GM03348 (cell line): Measurements from ENCODE around the gene UNC45A.
"Not testable (repeated sequence)": the region's sequence is repeated elsewhere in the genome, so short reads cannot be mapped to it uniquely, and the experiment has no call there.

Source experiments
- DNase-seq: peaks from one replicate; pipeline ENCODE4 v3.0.0; 2012; ENCODE audit warnings: low spot score

The UNC45A gene

DNA sequence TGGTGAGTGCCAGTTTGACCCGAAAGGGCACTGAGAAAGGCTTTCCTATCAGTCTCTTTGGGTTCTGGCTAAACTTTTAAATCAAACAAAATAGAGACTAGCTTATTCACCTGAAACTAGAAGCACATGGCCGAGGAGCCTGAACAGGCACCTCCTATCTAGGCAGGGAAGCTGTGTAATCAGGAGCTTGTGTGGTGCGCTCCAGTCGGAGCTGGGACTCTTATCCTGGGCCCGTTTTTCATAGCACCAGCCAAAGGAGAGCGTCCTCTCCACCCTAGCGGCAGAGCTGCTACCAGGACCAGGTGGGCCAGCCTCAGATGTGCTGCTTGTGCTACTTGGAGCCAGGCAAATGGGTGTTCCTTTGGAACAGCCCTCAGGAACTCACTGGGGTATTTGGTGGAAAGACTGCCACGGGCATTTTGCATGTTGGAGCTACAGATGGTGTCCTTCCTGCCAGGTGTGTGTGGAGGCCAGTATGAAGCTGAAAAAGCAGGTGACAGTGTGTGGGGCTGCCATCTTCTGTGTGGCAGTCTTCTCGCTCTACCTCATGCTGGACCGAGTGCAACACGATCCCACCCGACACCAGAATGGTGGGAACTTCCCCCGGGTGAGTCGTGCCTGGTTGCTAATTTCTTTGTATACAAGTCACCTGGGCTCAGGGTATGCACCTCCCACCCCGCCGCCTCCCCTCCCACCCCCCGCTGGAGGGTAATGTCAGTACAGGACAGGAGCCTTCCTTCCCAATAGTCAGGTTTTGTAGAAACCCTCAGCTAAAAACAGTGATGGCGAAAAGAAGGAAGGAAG is 31.1 kb upstream of the UNC45A start:
- no peak for DNase-seq

DNA sequence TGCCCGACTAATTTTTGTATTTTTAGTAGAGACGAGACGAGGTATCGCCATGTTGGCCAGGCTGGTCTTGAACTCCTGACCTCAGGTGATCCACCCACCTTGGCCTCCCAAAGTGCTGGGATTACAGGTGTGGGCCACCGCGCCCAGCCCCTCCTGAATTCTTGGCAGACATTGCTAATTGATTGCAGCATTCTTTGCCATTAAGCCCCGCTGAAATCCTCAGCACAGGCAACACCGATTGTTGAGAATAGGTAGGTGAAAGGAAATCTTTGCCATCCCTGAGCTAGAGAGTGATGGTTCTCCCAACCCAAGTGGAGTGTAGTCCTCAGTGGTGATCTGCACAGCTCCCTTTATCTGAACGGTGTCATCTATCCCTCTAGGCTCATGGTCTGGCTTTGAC is 30.3 kb upstream of the UNC45A start:
- DNase-seq = no peak

DNA sequence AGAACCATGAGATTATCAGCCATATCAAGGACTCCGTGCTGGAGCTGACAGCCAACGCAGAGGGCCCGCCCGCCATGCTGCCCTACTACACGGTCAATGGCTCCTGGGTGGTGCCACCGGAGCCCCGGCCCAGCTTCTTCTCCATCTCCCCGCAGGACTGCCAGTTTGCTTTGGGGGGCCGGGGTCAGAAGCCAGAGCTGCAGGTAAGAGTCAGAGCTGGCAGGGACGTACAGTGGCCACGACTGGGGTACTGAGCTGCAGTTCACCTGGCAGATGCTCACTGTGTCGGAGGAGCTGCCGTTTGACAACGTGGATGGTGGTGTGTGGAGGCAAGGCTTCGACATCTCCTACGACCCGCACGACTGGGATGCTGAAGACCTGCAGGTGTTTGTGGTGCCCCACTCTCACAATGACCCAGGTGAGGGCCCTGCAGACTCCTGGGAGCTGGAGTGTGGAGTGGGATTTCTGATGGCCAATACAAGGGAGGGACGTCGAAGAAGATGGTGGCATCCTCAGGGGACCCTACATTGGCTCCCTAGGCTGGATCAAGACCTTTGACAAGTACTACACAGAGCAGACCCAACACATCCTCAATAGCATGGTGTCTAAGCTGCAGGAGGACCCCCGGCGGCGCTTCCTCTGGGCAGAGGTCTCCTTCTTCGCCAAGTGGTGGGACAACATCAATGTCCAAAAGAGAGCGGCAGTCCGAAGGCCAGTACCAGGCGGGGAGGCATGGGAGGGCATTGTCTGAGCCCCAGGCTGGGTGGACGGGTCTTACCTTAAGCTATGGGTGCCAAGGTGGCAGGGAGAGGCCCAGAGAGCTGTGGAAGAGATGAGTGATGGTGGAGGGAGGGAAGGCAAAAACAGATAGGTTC is 29.5 kb upstream of the UNC45A start:
- no peak for DNase-seq

DNA sequence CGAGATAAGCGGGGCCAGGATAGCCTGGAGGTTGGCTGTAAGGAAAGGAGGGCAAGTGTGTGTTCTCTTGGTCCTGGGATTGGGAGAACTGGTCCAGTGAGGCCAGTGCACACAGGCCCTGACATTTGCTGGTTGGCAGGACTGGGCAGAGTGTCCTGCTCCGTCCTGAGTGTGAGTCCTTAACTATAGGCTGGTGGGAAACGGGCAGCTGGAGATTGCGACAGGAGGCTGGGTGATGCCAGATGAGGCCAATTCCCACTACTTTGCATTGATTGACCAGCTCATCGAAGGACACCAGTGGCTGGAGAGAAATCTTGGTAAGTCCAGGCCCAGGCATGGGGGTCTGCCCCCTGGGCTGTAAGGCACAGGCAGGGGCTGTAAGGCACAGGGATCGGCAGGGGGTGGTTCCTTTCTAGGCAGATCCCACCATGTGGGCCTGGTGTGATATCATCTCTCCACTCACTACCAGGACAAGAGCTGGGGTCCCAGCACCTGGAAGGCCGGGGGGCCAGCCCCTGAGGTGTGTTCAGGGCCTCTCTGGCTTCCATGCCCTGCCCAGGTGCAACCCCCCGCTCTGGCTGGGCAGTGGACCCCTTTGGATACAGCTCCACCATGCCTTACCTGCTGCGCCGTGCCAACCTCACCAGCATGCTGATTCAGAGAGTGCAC is 28.8 kb upstream of the UNC45A start:
- no peak for DNase-seq

DNA sequence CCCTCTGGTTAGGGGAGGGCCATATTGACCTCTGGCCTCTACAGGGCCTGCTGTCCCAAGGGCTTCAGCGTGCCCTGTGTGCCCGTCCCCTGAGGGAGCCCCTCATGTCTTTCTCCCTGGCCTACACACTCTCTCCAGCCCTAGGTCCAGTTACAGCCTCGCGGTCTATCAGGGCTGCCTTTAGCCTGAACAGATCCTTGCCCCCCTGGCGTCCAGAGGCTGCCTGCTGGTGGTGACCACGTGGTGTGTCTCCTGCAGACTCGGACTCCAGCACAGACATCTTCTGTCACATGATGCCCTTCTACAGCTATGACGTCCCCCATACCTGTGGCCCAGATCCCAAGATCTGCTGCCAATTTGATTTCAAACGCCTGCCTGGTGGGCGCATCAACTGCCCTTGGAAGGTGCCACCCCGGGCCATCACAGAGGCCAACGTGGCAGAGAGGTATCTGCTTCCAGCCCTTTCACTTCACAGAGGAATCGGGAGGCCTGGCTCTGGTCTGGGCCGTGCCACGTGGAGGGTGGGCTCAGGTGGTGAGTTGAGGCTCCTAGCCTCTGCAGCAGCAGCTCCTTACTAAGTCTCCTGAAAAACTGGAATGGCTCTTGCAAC is 27.9 kb upstream of the UNC45A start:
- no peak for DNase-seq

GRCh38 chr15:90907838-90908507 is 27.1 kb upstream of the UNC45A start:
- DNase-seq = no peak

GRCh38 chr15:90909449-90909848 is 25.6 kb upstream of the UNC45A start:
- not testable (repeated sequence) for DNase-seq

DNA sequence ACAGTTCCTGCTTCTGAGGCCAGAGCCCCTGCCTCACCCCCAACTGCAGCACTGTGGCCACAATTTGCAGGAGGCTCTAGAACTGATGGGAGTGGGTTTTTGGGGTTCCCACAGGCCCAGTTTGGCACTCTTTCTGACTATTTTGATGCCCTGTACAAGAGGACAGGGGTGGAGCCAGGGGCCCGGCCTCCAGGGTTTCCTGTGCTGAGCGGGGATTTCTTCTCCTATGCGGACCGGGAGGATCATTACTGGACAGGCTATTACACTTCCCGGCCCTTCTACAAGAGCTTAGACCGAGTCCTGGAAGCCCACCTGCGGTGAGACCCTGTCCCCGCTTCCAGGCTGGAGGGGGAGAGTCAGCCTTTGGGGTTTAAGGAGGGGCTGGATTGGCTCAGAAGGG is 25.1 kb upstream of the UNC45A start:
- DNase-seq = no peak

GRCh38 chr15:90910441-90911301 is 24.4 kb upstream of the UNC45A start:
- DNase-seq = no peak

DNA sequence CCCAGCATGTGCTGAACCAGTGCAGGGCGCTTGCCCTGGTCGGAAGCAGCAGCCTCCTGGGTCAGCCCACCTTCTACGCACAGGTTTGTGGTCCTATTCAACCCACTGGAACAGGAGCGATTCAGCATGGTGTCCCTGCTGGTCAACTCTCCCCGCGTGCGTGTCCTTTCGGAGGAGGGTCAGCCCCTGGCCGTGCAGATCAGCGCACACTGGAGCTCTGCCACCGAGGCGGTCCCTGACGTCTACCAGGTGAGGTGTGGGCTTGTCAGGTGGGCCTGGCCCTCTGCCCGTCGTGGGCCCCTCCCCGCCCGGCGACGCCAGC is 23.8 kb upstream of the UNC45A start:
- DNase-seq = no peak

DNA sequence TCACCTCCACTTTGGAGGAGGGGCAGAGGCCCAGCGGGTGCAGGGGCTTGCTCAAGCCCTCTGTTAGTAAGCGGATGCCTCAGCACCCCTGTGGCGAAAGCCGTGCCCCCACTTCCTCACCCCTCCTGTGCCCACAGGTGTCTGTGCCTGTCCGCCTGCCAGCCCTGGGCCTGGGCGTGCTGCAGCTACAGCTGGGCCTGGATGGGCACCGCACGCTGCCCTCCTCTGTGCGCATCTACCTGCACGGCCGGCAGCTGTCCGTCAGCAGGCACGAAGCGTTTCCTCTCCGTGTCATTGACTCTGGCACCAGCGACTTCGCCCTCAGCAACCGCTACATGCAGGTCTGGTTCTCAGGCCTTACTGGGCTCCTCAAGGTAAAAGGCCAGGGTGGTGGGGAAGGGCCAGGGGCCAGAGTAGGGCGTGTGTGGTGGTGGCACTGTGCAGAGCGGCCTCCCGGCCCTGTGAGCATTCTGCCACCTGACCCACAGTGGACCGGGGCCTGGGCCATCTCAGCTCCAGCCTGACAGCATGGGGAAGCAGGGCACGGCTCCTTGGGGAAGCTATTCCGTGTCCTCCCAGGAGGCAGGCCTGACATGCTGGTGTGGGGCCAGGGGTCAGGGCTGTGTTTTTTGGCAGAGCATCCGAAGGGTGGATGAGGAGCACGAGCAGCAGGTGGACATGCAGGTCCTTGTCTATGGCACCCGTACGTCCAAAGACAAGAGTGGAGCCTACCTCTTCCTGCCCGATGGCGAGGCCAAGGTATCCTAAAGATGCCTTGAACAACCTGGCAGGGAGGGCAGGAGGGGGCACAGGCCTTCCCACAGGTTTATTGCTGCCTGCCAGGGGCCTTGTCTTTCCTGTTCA is 22.9 kb upstream of the UNC45A start:
- no peak for DNase-seq

GRCh38 chr15:90912770-90913075 is 22.4 kb upstream of the UNC45A start:
- no peak for DNase-seq

DNA sequence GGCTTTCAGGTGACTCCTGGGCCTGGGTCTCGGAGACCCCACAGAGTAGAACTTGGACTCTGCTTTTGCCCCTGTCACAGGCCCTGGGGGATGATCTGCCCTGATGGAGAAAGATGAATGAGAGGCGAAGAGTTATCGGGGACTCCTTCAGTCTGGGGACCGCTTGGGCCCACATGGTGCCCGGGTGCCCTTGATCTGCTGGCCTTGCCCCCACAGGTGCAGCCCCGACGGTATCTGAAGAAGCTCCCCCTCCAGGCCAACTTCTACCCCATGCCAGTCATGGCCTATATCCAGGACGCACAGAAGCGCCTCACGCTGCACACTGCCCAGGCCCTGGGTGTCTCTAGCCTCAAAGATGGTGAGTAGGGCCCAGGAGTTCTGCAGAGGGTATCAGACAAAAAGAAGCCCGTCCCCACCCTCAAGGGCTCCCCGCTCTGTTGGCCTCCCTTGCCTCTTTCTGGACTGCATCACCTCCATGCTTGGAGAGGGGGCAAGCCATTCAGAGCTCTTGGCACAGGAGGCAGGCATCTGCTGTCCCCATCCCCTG is 21.6 kb upstream of the UNC45A start:
- no peak for DNase-seq

DNA sequence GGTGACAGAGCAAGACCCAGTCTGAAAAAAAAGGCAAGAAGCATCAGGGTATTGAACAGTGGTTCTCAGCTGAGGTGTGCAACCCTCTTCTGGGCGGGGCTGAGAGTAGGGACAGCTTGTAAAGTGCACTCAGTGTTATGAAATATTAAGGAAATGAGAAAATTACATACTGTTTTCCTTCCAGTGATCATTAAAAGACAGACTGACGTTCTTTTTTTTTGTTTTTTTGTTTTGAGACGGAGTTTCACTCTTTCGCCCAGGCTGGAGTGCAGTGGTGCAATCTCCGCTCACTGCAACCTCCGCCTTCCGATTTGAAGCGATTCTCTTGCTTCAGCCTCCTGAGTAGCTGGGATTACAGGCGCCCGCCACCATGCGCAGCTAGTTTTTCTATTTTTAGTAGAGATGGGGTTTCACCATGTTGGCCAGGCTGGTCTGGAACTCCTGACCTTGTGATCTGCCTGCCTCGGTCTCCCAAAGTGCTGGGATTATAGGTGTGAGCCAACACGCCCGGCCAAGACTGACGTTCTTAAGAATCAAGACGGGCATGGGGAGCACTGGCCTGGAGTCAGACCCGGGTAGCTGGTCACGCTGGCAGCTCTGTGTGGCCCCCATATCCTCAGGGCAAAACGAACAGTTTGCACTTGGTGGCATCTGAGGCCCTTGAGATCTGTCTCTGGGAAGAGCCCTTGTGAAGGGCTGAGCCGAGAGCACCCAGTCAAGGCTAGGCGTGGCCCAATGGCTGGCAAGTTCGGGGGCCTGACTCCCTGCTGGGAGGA is 20.6 kb upstream of the UNC45A start:
- no peak for DNase-seq

DNA sequence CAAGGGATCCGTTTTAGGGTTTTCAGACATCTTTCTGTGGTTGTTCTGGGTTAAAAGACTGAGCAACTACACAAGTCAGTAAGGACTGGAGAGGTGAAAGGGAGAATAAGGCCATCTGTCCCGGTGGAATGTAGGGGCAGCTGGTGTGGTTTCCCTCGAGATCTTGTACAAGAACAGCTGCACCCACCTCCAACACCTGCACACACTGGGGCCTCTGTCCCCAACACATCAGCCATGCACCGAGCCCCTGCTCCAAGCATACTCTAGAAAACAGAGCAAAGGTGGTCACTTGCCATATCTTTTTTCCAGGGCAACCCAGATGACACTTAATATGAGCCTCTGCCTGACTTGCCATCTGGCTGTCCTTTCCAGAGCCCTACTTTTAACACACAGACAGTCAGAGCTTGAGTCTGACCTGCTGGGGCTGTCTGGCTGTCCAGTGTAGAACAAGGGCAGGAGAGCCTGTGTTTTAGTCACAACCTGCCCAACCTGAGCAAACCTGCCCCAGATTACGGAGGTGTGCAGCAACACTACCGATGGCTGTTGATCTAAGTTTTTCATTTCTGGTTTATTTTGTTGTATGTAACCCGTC is 19.8 kb upstream of the UNC45A start:
- no peak for DNase-seq

DNA sequence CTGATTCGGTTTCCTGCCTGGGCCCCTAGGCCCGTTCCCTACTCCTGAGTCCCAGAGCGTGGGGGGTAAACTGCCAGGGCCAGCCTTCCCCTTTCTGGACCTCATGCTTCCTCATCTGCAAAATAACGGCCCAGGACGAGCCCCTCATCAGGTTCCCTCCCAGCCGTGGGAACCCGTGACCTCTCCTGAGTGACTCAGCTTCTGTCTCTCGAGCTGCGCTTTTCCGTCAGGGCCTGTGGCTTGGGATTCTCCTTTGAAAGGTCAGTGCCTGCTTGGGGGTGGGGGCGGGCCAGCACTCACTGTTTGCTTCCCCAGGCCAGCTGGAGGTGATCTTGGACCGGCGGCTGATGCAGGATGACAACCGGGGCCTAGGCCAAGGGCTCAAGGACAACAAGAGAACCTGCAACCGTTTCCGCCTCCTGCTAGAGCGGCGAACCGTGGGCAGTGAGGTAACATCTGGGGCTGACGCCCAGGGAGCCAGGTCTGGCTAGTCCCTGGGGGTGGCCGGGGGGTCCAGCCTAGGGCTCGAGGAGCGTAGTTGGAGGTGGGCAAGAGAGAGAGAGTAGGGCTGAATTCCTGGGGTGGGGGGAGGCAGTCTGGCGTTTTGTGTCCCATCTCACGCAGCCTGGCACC is 19.2 kb upstream of the UNC45A start:
- DNase-seq = no peak

- DNase-seq = no peak
Observed at GRCh38 chr15:90916461-90916860, 18.6 kb upstream of the UNC45A start.

DNA sequence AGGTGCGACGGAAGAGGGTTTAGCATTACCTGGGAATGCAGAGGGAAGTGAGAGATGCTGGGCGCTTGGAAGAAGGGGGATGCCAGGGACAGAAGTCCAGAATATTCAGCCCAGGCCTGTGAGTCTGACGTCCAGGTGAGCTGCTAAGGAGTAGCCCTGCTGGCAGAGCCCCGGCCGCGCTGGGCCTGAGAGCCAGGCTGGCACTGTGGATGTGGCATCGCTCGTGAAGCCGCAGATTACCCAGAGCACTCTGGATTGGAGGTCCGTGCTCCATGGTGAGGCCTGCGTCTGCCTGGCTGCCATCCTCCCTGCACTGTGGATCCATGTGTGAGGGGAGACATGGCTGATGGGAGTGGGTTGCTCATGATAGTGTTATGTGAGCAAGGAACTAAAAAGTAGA is 17.5 kb upstream of the UNC45A start:
- DNase-seq = no peak
